GM18870 (cell line): ENCODE data around the gene DPH6.
A peak's percentile ranks its signal among the peaks of the same experiment; 100 is the strongest.
"Not testable (repeated sequence)": the region's sequence is repeated elsewhere in the genome, so short reads cannot be mapped to it uniquely, and the experiment has no call there.

Experiments used
- ATAC-seq: cut with Tn5 transposase; IDR thresholded peaks from one replicate; pipeline ENCODE4 v1.9.1; 2021; ENCODE audit warnings: moderate library complexity; ENCODE audit not compliant: unreplicated experiment

The DPH6 gene, protein sequence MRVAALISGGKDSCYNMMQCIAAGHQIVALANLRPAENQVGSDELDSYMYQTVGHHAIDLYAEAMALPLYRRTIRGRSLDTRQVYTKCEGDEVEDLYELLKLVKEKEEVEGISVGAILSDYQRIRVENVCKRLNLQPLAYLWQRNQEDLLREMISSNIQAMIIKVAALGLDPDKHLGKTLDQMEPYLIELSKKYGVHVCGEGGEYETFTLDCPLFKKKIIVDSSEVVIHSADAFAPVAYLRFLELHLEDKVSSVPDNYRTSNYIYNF

DNA sequence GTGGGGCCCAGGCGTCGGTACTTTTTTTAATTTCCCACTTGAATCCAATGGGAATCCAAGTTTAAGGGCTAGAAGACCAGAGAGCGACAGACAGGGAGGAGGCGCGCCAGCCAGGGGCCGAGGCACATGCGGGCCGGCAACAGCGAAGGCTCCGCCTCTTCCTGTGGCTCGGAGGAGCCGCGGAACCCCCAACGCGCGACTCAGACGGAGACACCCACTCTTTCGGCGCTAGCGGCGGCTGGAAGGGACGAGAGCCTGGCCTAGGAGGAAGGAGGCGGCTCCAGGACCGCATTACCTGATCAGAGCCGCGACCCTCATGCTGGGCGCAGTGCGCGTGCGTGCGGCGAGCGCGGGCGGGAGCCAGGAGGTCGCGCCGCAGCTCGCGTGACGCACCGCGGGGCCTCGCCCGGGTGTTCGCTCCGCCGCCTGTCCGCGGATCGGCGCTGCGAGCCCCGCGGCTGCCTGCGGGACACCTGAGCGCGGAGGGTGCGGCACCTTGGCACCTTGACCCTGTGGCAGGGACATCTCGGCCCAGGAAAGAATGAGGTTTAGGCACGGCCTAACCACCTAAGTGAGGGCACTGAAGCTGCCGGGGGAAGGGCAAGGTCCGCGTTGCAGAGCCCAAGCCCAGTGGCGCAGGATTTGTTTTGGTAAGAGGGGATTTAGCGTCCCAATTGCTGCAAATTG is at the start of gene DPH6:
TSS of gene DPH6 (minus strand) at position 342 of the 687 bp plus-strand sequence. CDS start at position 318, 24 bp downstream.
- ATAC-seq = peak; percentile 83

DNA sequence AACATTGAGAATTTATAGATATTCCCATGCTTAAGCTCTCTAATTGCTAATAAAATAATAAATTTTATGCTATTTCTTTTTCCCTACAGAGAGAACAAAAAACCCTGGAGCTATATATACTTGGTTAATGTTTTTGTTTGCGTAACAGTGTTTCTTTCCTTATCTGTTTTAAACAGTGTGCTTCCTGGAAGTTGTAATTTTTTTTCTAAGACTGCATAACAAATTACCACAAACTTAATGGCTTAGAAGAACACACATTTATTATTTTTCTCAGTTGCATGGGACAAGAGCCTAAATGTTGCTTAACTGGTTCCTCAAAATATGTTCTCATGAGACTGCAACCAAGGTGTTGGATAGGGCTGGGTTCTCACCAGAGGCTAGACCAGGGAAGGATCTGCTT is 49.7 kb upstream of the DPH6 start:
- ATAC-seq = no peak

DNA sequence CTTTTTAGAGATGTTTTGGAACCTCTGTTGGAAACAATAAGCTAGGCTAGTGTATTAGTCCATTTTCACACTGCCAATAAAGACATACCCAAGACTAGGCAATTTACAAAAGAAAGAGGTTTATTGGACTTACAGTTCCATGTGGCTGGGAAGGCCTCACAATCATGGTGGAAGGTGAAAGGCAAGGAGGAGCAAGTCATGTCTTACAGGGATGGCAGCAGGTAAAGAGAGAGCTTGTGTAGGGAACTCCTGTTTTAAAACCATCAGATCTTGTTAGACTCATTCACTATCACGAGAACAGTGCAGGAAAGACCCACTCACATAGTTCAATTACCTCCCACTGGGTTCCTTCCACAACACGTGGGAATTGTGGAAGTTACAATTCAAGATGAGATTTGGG is 46.0 kb upstream of the DPH6 start:
- ATAC-seq = not testable (repeated sequence)

DNA sequence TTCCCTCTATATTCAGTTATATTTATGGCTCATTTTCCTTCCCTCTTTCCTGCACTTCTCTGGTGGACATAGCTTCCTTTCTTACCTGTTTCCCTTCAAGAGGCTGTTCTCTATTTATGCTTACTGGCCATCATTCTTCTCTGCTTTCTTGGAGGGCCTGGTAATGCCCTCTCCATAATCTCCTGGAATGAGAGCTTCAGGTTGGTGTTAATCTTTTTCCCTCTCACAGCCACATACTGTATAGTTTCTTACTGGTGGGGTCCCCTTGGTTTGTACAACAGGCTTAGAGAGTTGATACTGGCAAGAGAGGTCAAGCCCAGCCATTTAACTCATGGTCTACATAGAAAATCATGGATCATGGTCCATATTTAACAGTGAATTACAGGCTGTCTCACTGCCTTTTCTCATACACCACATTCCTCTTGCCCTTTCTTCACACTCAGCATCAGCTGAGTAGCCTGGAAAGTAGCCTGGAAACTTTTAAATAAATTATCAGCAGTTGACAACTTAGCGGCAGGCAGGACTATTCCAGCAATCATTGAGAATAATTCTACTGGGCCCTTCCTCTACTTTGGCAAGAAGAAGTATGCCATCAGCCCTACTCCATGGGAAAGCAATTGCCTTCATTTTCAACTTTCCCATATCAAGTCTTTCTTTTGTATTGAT is 38.0 kb upstream of the DPH6 start:
- no peak for ATAC-seq

DNA sequence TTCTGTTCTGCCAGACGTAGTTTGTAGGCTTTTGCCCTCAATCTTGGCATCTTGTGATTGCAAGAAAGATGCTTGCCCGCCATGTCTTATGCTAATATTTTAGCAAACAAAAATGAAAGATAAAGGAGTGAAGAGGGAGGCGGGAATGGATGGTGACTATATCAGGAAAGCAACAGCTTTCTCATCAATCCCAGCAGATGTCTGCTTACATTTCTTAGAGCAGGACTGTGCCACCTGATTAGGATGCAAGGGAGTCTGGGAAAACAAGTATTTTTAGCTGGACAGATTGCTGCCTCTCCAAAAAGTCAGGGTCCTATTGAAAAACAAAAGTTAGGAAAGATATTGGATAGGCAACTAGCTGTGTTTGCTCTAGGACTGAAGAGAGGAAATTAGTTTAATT is 34.6 kb upstream of the DPH6 start:
- ATAC-seq = no peak

DNA sequence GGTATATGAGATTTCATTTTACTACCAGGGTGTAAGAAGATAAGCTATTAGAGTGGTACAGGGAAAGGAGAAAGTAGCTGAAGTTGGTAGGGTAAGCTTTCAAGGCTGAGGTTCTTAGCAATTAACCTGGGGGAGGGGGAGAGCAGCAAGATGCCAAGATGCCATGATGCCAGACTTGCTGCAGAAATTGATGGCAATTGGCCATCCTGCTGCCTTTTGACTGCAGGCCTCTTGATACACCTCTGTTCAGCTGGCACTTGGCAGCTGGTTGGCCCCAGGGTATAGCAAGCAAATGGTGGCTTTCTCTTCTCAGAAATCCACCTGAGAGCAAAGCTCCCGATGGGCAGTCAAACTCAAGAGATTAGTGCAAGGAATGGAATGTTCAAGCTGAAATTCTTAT is 21.4 kb upstream of the DPH6 start:
- no peak for ATAC-seq

DNA sequence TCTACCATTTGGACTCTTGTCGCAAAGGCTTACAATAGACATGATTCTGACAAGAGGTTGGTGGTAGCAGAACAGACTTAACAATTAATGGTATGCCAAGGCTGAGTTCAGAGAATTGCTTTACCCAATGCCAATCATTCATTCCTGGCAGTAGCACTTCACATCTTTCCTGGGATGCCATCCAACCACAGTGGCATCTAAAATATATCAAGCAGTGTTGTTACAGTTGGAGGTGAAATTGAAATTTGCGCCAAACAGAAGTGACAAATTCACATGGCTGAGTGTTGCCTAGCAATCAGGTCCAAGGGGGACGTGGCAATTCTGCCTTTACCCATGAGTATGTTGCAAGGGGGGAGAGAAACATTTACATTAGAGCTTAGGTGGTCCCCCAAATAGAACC is 21.0 kb upstream of the DPH6 start:
- no peak for ATAC-seq

DNA sequence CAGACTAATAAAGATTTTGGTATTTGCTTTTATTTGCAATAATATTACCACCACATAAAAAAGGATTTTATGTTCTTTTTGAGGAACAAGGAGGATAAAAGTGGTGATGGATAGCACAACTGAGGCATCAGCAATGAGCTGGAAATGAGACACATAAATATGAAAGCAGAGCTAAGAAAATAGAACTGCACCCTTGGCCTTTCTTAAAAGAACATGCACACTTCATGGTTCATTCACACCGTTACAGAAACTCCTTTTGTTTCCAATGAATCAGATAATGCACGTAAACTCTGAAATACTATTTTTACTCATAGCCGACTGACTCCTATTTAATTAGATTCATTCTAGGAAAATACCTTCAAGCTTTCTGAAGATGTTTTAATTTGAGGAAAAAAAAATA is 19.9 kb upstream of the DPH6 start:
- no peak for ATAC-seq

DNA sequence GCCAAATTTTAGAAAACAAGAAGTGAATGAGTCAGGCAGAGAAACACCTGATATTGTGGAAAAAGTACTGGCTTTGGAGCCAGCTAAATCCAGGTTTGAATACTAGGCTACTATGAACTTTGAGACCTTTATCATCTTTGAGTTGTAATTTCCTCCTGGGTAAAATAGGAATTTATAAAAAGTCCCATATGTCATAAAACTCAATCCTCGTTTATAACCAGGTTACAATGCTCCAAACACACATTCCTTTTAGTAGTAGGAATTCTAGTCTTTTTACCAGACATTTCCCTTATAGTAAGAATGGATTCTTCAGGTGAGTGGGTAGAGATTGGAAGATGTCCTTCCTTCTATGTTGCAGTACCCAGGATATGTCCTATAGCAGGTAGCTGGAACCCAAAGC is 16.7 kb upstream of the DPH6 start:
- ATAC-seq = no peak

DNA sequence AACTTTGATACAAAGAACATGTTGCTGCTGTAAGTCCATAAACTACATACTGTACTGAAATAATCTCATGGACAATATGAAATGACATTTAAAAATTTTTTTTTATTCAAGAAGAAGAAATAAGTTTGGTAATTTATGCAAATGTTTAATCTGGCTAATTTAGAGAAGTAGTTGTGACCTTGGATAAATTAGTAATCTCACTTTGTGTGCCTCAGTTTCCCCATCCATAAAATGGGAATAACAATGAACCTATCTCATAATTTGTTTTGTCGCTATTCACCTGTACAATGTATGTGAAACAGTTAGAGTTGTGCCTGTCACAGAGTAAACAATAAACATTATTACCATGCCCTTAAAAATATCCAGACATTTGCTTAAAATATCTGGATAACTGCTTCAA is 15.3 kb upstream of the DPH6 start:
- ATAC-seq = no peak

DNA sequence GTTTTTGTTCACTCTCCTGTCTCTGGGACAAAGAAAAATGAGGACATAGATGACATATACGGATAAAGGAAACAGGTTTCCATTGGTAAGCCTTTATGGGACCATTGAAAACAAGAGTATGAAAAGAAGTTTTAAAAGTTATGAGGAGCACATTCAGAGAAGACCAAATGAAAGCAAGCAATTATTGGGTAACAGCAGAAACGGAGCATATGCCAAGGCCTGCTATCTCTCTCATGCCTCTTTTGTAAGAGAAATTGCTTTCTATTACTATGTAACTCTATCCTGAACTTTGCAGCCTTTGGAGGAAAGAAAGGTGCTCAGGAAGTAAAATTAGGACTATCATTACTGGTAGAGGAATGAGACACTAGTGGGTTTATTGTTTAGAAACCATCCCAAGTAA is 14.9 kb upstream of the DPH6 start:
- ATAC-seq = no peak

DNA sequence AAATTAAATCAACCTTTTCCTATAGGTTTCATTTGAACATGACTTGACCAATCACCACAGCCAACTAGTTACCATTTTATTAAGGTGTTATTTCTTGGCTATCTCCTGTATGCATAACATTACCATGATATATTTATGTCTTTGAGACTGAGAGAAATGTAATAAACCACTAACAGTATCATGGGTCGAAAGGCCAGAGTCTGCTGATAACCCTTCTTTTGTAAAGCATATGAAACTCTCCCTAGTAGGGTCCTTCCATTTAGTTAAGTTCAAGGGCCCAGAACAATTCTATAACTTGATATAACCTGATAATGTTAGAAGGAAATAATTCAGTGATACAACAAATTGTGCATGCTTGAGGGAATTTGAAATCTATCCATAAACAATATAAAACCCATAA is 14.3 kb upstream of the DPH6 start:
- no peak for ATAC-seq

DNA sequence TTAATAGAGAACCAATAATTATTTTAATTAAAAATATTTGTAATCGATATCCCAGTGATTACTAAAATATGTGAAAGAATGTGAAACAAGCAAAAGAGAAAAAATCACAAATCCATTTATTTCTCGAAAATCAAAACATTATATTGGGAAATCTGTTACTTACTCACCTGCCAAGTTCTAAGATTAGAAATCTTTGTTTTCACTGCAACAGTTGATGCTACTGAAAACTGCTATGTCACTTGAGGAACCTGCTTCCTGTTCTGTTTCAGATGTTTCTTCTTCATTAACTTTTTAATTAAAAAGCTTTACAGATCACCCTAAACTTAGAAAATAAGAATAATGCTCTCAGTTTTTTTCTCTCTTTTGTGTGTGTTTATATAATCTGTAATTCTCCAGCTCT is 13.7 kb upstream of the DPH6 start:
- no peak for ATAC-seq

DNA sequence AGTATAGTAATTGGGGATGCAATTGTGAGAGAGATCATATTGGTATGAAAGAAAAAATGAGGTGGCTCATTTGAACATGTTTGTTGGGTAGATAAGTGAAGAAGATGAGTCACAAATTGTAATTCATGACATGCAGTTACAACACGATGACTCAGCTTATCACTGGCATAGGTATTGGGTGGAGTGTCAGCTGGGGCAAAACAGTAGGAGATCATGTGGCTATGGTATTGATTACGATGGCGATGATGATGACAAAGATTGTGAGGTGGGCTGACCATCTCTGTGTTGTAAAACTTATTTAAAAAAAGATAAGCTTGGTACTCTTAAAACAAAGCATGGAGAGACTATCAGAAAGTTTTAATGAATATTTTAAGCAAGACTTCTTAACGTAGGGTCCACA is 11.6 kb upstream of the DPH6 start:
- no peak for ATAC-seq

DNA sequence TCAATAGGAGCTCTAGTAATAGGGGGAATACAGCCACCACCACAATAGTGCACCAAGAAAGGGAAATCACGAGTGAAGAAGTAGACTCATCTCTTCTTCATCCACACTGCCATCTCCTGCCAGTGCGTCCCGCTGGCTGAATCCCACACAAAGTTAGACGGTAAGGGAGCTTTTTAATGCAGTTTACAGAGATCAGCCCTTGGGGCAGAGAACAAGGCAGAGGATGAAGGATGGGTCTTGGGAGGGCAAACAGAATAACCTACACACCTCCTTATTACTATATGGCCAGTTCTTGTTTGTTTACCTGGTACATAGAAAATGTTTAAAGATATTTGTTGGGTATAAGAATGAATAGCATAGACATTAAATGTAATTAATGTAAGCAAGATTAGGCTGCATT is 11.0 kb upstream of the DPH6 start:
- ATAC-seq = no peak

DNA sequence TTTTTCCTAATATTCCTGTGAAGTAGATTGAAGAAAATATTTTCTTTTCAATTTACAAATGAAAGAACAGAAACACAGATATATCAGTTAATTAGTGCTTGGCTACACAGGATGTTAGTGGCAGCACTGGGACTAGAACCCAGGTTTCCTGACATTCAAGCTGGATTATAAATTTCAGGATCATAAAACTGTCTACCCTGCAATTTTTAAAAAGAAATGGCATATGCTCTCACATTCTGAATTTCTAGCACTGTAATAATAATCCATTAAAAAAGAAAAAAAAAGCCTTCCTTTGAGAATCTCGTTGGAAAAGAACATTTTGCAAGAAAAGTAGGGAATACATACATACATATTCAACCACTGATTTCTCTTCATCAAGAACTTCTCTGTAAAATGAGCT is 9.3 kb upstream of the DPH6 start:
- no peak for ATAC-seq

DNA sequence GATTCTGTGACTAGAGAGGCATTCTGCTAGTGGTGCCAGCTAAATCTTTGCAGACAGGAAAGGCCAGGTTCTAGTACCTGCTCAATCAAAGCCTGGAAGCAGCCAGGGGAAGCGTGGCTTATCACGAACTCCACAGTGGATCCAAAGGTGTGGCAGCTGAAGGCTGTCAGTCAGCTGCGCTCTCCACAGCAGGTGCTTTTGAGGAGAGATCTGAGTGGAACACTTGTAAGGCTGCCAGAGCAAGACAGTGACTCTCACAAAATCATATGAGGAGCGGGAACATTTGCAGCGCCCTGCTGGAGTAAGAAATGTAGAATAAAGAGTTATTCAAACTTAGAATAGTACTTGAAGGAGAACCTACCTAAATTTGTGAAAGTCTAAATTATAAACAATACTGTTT is 5.0 kb upstream of the DPH6 start:
- ATAC-seq = no peak

DNA sequence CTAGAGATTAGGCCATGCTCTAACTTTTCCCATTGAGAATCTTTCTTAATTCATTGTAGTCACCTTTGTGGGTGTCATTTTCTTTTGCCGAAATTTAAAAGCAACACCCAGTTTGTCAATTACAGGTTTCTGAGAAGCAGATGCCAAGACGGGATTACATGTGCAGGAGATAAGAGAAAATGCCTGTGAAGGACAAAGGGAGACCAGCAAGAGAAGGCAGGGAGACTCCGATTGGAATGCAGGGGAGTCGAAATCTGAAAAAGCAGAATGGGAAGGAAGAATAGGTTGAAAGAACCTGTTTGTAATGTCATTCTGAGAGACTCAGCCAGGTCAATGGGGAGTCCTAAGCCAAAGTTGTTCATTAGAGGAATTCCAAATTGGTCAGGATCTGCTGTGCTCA is 3.6 kb upstream of the DPH6 start:
- ATAC-seq = no peak

DNA sequence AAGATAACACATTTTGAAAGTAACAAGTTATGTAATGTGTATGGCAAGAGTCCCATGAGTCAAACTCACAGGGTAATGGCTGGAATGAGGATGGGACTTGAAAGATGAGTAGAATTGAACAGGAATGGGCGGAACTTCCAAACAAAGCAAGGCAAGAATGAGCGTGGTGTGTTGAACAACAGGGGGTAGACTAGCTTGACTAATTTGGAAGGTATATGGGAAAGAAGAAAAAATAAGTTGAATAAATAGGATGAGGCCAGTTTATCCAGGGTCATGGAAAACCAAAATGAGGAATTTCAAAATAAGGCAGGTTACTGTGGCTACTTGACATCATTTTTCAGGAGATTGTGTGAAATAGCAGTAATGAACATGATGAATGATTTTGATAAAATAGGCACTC is 2.5 kb upstream of the DPH6 start:
- ATAC-seq = no peak

DNA sequence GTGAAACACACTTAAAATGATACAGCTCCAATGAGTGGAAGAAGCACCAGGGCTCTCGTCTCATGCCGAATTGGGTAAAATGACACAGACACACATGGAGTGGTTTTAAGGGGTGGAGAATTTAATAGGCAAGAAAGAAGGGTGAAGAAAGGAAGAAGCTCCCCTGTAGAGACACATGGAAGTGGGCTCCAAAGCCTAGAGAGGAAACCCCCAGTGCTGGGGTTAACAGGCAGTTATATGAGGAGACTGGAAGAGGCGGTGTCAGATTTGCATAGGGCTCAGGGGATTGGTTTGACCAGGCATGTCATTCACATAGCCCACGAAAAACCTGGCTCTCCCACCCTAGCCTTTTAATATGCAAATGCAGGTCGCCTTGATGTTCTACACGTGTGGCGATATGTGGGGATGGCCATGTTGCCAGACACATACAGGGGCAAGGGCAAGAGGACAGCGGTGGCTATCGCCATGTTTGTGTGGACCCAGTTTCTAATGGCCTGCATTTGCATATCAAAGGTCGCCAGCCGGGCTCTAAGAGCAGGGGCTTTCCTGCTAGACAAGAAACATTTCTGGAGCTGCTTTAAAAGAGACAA is 1.9 kb upstream of the DPH6 start:
- ATAC-seq = no peak

DNA sequence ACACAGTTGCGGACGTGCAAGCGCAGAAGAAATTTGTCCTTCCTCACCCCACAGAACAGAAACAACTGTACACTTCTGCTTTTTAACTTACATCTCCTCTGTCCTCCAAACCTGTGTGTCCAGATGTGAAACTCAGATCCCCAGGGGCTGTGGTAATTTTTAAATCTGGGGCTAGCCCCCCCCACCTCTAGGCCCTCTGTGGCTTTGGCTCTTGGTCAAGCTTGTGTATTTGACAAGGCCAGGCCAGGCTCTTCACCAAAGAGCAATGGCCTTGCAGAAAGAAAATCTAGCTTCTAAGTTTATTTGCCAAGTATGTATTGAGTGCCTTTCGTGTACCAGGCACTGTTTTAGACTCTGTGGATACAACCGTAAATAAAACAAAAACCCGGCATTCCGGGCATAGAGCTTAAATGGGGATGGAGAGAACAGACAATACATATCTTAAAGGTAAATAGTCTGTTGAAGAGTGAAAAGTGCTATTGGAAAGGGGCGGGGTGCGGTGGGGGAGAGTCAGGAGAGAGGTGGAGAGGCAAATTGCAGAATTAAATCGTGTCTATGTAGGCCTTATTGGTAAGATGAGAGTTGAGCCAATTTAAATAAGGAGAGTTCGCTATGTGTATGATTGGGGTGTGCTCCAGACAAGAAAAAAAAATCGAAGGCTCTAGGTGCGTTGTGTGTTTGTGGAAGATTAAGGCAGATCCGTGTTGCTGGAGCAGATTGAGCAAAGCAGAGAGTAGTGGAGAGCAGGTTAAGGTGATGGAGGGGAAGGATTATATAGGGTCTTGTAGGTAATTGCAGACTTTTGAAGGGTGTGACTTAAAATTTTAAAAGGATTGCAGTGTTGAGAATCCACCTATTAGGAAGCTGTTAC is 781 bp upstream of the DPH6 start:
- ATAC-seq = peak; percentile 18
